Measurements from ENCODE around the gene AGBL4. TPM values are rescaled to one million over a fixed set of nuclear protein-coding genes. Genes with fewer than 3 reads are reported as not detected.

The AGBL4 gene
- total and polyA plus RNA-seq, 2 of the 4 experiments (the other 2 are of a cell fraction): not detected

GRCh38 chr1:49995734-49996133, 28.0 kb downstream of the AGBL4 start:
- H3K18ac ChIP-seq (ENCODE audit: low read depth, low read length): no peak overlapping the region
- intact Hi-C loops (cut with micrococcal nuclease) (no loop called here), in situ Hi-C loops (cut with MboI; ENCODE audit: low sequenced_read_pairs) (no loop called here), dilution Hi-C loops (cut with HindIII; ENCODE audit: low sequenced_read_pairs, unreplicated experiment) (no loop called here)
- no peak for ATAC-seq (ENCODE audit: low read depth)
- H3K4ac ChIP-seq (ENCODE audit: low read depth, low read length): no peak overlapping the region
- H3K36me3 ChIP-seq (ENCODE audit: control insufficient read depth, insufficient read depth, low read length): no peaks in the 10 kb centered on the region
- CTCF ChIA-PET: no interaction called here
- no peak overlapping the region for H3K4me3 ChIP-seq (ENCODE audit: insufficient read depth, low read depth, low read length)
- no peak overlapping the region for H3K56ac ChIP-seq (ENCODE audit: extremely low read depth, insufficient read depth, low read length)
- no peak overlapping the region for H4K5ac ChIP-seq (ENCODE audit: low read depth, low read length)
- no CpG with 5 or more reads among the region's 1 CpG for WGBS, 2 experiments (ENCODE audit: extremely low coverage in 2 of 2, insufficient read length in 1 of 2)
- POLR2A ChIA-PET (ENCODE audit: unreplicated experiment): no interaction called here
- H3K27ac ChIP-seq (ENCODE audit: insufficient read depth, low read length): no peak overlapping the region
- peaks cover 5% of the 10 kb centered on the region for H3K9me3 ChIP-seq (ENCODE audit: control insufficient read depth, insufficient read depth, low read length)
- no peaks in the 10 kb centered on the region for H3K9me1 ChIP-seq (ENCODE audit: insufficient read depth, low read length)
- H3K23ac ChIP-seq (ENCODE audit: low read depth, low read length): no peak overlapping the region
- no peak overlapping the region for H2BK20ac ChIP-seq (ENCODE audit: low read depth, low read length)
- H2BK15ac ChIP-seq (ENCODE audit: low read depth, low read length): no peak overlapping the region
- no peak overlapping the region for H2AK5ac ChIP-seq (ENCODE audit: low read depth, low read length)
- H4K20me1 ChIP-seq (ENCODE audit: insufficient read depth, low read length): no peaks in the 10 kb centered on the region
- H3K27me3 ChIP-seq (ENCODE audit: control insufficient read depth, insufficient read depth, low read length): no peaks in the 10 kb centered on the region
- no peak overlapping the region for H4K8ac ChIP-seq (ENCODE audit: low read depth in 2 of 2, low read length in 2 of 2)
- no peak overlapping the region for H2BK5ac ChIP-seq (ENCODE audit: low read depth, low read length, poor library complexity, severe bottlenecking)
- H3K79me1 ChIP-seq (ENCODE audit: low read depth in 1 of 2, low read length in 2 of 2): no peaks in the 10 kb centered on the region
- no peak overlapping the region for H2BK120ac ChIP-seq (ENCODE audit: low read depth, low read length)
- no peak overlapping the region for H2AFZ ChIP-seq (replicated peaks; ENCODE audit: low read length, poor library complexity)
- no peak overlapping the region for H4K91ac ChIP-seq (ENCODE audit: insufficient read depth, low read depth, low read length)
- DNase-seq: no peak
- H3K4me2 ChIP-seq (ENCODE audit: low read depth, low read length): no peak overlapping the region
- no peak overlapping the region for H2AK9ac ChIP-seq (replicated peaks; ENCODE audit: low read depth, low read length, poor library complexity)
- no peaks in the 10 kb centered on the region for H3K4me1 ChIP-seq (ENCODE audit: control insufficient read depth, insufficient read depth, low read length)
- H3K9ac ChIP-seq (ENCODE audit: low read depth, low read length): no peak overlapping the region
- no peak overlapping the region for H3K14ac ChIP-seq (replicated peaks; ENCODE audit: low read depth, low read length)
- no peak for TF ChIP-seq ELK1 (IDR thresholded peaks at IDR 0.05; ENCODE audit: borderline replicate concordance, low read depth, low read length)
- no peak for TF ChIP-seq POLR2A (IDR thresholded peaks at IDR 0.05; ENCODE audit: low read depth, low read length)
- TF ChIP-seq RAD21 (IDR thresholded peaks at IDR 0.05; ENCODE audit: low read length): no peak
- TF ChIP-seq BHLHE40 (IDR thresholded peaks at IDR 0.05; ENCODE audit: low read depth, low read length): no peak
- no peak for TF ChIP-seq RCOR1 (IDR thresholded peaks at IDR 0.05; ENCODE audit: insufficient replicate concordance, low read length)
- TF ChIP-seq FOS (IDR thresholded peaks at IDR 0.05; ENCODE audit: low read depth, low read length): no peak
- TF ChIP-seq CEBPB (IDR thresholded peaks at IDR 0.05; ENCODE audit: low read depth, low read length): no peak
- no peak for TF ChIP-seq MAZ (IDR thresholded peaks at IDR 0.05; ENCODE audit: borderline replicate concordance, low read depth, low read length)
- no peak for TF ChIP-seq CTCF (conservative IDR thresholded peaks at IDR 0.05; ENCODE audit: low read depth, low read length)
- no peak for TF ChIP-seq NFE2L2 (IDR thresholded peaks at IDR 0.05; ENCODE audit: low read depth, low read length)
- TF ChIP-seq RFX5 (IDR thresholded peaks at IDR 0.05; ENCODE audit: low read depth, low read length): no peak
- TF ChIP-seq MXI1 (IDR thresholded peaks at IDR 0.05; ENCODE audit: borderline replicate concordance, low read depth, low read length): no peak
- no peak for TF ChIP-seq MAFK (IDR thresholded peaks at IDR 0.05; ENCODE audit: low read depth, low read length)
- TF ChIP-seq USF2 (IDR thresholded peaks at IDR 0.05; ENCODE audit: low read depth, low read length): no peak
- no peak for TF ChIP-seq CHD1 (IDR thresholded peaks at IDR 0.05; ENCODE audit: low read depth, low read length)
- no TSS peak for BruUV-seq (replicated peaks)
